GM12891 (cell line): Measurements from ENCODE around the gene EDC3. TPM values are rescaled to one million over a fixed set of nuclear protein-coding genes. Genes with fewer than 3 reads are reported as not detected.
"Not testable (repeated sequence)": the region's sequence is repeated elsewhere in the genome, so short reads cannot be mapped to it uniquely, and the experiment has no call there.

ENCODE experiments used
- DNase-seq: peaks from one replicate; pipeline ENCODE4 v3.0.0; 2011; ENCODE audit warnings: low spot score; ENCODE audit not compliant: insufficient read length
- FAIRE-seq: peaks from 2 replicates; lab custom pipeline; 2011; peaks lifted over from hg19 to GRCh38; lab: Jason Lieb, UNC
- PAX5 ChIP-seq: IDR thresholded peaks from 2 replicates; pipeline ENCODE4 v1.6.1; 2011; ENCODE audit warnings: low read length, moderate library complexity, mild to moderate bottlenecking; ENCODE audit not compliant: insufficient read depth, severe bottlenecking
- POLR2A ChIP-seq: IDR thresholded peaks from 2 replicates; pipeline ENCODE4 v1.6.1; 2011; ENCODE audit warnings: low read depth, low read length, control low read depth
- POLR2AphosphoS5 ChIP-seq: IDR thresholded peaks from 2 replicates; pipeline ENCODE4 v1.6.1; 2011; ENCODE audit warnings: low read depth, low read length, control low read depth
- POU2F2 ChIP-seq: IDR thresholded peaks from 2 replicates; pipeline ENCODE4 v1.6.1; 2011; ENCODE audit warnings: low read depth, mild to moderate bottlenecking, control low read depth, low read length, moderate library complexity
- SPI1 ChIP-seq: IDR thresholded peaks from 2 replicates; pipeline ENCODE4 v1.6.1; 2011; ENCODE audit warnings: low read depth, low read length, control low read depth
- TAF1 ChIP-seq: IDR thresholded peaks from 2 replicates; pipeline ENCODE4 v1.6.1; 2011; ENCODE audit warnings: low read depth, low read length, control low read depth
- polyA plus RNA-seq: library from polyadenylated mRNA; unstranded; fragments of >200 nt; gene quantifications from one replicate; pipeline ENCODE4 v1.2.1, GENCODE V29; 2012; ENCODE audit warnings: low read depth, missing spikeins, inconsistent platforms; ENCODE audit not compliant: missing spikeins

EDC3 gene
- 26.7 TPM for polyA plus RNA-seq

DNA sequence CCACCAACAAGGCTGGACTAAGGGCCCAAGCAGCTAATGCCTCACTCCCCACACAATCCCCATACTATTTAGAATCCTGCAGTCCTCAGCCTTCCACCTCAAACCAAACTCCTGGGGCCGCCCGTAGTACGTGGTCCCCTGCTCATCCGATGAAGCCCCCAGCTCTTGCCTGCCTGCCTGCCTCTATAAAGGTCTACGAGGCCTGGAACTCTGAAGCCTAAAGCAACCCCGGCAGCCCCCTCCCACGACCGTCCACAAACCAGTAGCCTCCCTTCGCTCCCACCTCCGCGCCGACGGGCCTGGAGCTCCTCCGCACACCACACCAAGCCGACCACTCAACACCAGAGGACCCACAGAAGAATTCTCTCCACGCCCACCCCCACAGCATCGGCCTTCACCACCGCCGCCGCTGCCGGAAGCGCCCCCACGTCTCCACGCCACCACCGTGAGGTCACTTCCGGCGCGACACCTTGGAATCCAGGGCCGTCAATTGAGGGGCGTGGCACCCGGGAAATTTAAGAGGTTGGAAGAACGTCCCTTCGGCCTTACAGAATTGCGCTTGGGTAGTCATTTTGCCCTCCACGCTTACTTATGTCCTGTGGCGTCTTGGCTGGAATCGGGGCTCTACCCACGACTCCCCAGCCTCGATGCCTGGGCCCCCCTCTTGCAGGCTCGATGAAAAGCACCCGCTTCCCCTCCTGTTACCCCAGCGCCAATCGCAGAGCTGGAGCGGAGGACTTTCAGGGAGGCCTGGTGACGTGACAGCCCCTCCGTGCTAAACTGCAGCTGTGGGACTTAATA, at the start of gene EDC3:
Gene EDC3, minus strand, starts transcription at position 428 of the 801 bp plus-strand sequence. CDS start 20,900 bp downstream, outside the sequence.
- DNase-seq (peak; percentile 88), FAIRE-seq (peak; percentile 95)
- TF ChIP-seq SPI1, result 0 out of 2 replicates have a peak, but pooled peaks have one; percentile 15
- peak; percentile 74 for TF ChIP-seq POLR2AphosphoS5
- peak; percentile 80 for TF ChIP-seq POLR2A
- peak; percentile 73 for TF ChIP-seq TAF1
- TF ChIP-seq POU2F2, result peak; percentile 53; the same call in 1 of the 2 replicates
- no peak for TF ChIP-seq PAX5

DNA sequence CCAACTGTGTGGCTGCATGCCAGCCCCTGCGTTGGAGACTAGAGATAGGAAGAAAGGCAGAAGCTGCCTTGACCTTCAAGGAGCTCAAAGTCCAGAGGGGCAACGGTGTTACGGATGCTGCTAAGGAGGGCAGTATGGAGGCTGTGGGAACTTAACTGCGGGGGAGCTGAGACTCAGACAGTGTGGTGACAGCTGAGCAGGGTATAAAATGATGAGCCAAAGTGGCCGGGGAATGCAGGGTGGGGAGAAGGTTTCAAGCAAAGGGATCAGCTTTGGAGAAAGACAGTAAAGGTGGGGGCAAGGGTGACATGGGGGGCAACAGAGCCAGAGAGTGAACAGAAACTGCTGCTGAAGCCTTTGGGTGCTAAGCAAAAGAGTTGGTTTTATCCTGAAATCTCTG, 46.6 kb upstream of the EDC3 start:
- FAIRE-seq, result no peak

DNA sequence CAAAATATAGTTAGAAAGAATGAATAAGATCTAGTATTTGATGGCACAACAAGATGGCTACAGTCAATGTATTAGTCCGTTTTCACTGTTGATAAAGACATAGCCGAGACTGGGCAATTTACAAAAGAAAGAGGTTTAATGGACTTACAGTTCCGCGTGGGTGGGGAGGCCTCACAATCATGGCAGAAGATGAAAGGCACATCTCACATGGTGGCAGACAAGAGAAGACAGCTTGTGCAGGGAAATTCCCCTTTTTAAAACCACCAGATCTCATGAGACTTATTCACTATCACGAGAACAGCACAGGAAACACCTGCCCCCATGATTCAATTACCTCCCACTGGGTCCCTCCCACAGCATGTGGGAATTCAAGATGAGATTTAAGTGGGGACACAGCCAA, 42.4 kb upstream of the EDC3 start:
- not testable (repeated sequence) for DNase-seq, FAIRE-seq

More for the DNA sequence above, 46.6 kb upstream of the EDC3 start:
- DNase-seq, result no peak
- TF ChIP-seq SPI1 (no peak), POLR2A (no peak), PAX5 (no peak), POLR2AphosphoS5 (no peak), POU2F2 (no peak), TAF1 (no peak)

DNA sequence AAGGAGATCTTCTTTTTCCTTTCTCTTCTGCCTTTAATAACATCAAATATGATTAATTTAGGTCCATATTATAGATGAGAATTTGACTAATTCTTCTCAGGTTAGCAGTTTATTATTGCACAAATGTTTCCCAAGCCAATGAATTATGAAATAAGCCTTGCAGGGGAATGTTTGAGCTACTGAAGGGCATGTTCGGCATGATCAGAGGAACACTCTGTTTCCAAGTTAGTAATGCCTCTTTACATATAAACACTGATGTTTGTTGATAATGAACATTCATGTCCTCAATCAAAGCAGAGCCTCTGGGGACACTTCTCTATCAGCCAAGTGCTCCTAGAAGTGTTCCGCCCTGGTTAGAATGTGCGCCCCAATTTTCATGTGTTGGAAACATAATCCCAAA, 39.5 kb upstream of the EDC3 start:
- TF ChIP-seq PAX5 (no peak), POLR2A (no peak), POLR2AphosphoS5 (no peak), SPI1 (no peak), TAF1 (no peak), POU2F2 (no peak)
- DNase-seq, result no peak
- FAIRE-seq, result no peak

DNA sequence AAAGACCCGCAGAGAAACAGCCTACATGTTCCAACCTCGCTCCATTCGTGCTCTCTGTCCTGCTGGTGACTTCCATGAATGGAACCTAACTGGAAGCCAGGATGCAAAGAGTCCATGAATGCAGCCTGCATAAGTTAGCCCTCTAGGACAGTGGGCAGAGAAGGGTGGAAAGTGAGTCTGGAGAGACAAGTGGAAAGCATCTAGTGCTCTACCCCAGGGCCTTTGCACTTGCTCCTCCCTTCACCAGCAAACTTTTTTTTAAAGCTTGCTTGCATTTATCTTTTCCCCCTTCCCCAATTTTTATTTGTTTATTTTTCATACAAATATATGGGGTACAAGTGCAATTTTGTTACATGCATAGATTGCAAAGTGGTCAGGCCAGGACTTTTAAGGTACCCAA, 37.4 kb upstream of the EDC3 start:
- FAIRE-seq, result no peak
- no peak for TF ChIP-seq POLR2A
- TF ChIP-seq POLR2AphosphoS5, result no peak
- no peak for TF ChIP-seq PAX5
- no peak for TF ChIP-seq POU2F2
- TF ChIP-seq TAF1, result no peak
- TF ChIP-seq SPI1, result no peak
- DNase-seq, result no peak

DNA sequence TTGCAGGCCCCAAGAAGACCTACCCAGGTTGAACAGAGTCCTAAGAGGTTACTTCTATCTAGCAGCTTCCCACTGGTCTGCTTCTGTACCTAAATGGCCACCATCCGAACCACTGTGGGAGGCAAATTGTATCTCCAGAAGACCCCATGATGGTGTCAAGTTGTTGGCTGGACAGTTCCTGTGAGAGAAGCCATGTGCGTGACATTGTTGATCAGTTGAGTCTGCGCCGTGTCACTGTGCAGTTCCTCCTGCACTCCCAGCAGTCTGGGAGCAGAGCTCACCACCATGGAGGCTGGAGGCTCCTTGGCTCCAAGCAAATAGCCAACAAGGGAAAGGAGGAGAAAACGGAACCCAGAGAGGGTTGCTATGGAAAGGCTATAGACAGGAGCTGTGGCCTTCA, 37.0 kb upstream of the EDC3 start:
- DNase-seq, result no peak
- no peak for FAIRE-seq
- TF ChIP-seq PAX5 (no peak), POU2F2 (no peak), SPI1 (no peak), POLR2AphosphoS5 (no peak), POLR2A (no peak), TAF1 (no peak)

- TF ChIP-seq POLR2A (no peak), TAF1 (no peak), POLR2AphosphoS5 (no peak), SPI1 (no peak), POU2F2 (no peak), PAX5 (no peak)
- DNase-seq (no peak), FAIRE-seq (no peak)
Measured at GRCh38 chr15:74730619-74731316, 34.9 kb upstream of the EDC3 start.

DNA sequence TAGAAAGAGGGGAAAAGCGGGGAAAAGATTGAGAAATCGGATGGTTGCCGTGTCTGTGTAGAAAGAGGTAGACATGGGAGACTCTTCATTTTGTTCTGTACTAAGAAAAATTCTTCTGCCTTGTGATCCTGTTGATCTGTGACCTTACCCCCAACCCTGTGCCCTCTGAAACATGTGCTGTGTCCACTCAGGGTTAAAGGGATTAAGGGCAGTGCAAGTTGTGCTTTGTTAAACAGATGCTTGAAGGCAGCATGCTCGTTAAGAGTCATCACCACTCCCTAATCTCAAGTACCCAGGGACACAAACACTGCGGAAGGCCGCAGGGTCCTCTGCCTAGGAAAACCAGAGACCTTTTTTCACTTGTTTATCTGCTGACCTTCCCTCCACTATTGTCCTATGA, 33.5 kb upstream of the EDC3 start:
- not testable (repeated sequence) for FAIRE-seq, DNase-seq

GRCh38 chr15:74728699-74729098, 32.9 kb upstream of the EDC3 start:
- FAIRE-seq, DNase-seq: not testable (repeated sequence)

DNA sequence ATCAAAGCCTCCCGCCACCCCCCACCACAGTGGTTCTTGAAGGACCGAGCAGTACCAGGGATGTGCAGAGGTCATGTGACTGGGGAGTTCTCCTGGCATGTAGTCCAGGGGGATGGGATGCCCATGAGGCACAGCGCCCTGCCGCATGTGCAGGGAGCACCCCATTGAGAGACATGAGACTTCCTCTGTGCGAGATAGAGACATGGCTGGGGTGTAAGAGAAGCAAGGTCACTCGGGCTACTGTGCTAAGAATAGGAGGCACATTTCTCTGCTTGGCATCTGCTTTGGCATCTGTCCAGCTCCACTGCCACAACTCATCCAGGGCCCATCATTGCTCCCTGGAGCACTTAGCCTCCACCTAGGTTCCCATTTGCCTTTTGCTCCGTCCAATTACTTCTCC, 31.9 kb upstream of the EDC3 start:
- DNase-seq (no peak), FAIRE-seq (no peak)
- TF ChIP-seq TAF1 (no peak), POLR2AphosphoS5 (no peak), POLR2A (no peak), SPI1 (no peak), PAX5 (no peak), POU2F2 (no peak)
